Keratinocyte (primary cell): Measurements from ENCODE around the gene SPAG9.

ENCODE experiments used
- EZH2 ChIP-seq: IDR thresholded peaks from one replicate; pipeline ENCODE4 v1.6.1; 2012; ENCODE audit warnings: inconsistent platforms, mild to moderate bottlenecking, low read length, moderate library complexity
- TF ChIP-seq, protein P1 (sequence below), 3 experiments: IDR thresholded peaks in 1 of 3; conservative IDR thresholded peaks in 1 of 3; optimal IDR thresholded peaks in 1 of 3; 2 replicates in 2 of 3; 3 replicates in 1 of 3; pipeline versions ENCODE3 to v1.5.1; 2011; ENCODE audit warnings: low read length in 3 of 3, mild to moderate bottlenecking in 3 of 3, moderate library complexity in 2 of 3, control low read depth in 1 of 3, inconsistent platforms in 1 of 3; ENCODE audit not compliant: insufficient read depth in 2 of 3; ENCODE audit errors: extremely low read depth in 1 of 3

DNA sequence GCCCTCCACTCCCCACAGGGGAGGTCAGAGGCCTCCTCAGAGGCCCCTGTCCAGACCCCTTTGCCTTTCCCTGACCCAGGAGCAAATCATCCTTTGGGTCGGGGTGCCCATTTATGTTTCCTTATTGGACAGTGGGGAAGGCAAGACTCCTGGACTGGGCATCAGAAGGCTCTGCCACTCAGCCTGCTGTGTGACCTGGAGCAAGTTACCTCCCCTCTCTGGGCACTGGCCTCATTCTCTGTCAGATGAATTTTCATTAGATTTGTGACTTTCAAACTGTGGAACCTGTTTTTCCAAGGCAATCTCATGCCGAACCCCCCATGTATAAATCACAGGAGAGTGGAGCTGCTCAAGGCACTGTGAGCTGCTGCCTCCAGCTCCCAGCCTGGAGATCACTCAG is 207.5 kb downstream of the SPAG9 start:
- TF ChIP-seq, protein P1, sequence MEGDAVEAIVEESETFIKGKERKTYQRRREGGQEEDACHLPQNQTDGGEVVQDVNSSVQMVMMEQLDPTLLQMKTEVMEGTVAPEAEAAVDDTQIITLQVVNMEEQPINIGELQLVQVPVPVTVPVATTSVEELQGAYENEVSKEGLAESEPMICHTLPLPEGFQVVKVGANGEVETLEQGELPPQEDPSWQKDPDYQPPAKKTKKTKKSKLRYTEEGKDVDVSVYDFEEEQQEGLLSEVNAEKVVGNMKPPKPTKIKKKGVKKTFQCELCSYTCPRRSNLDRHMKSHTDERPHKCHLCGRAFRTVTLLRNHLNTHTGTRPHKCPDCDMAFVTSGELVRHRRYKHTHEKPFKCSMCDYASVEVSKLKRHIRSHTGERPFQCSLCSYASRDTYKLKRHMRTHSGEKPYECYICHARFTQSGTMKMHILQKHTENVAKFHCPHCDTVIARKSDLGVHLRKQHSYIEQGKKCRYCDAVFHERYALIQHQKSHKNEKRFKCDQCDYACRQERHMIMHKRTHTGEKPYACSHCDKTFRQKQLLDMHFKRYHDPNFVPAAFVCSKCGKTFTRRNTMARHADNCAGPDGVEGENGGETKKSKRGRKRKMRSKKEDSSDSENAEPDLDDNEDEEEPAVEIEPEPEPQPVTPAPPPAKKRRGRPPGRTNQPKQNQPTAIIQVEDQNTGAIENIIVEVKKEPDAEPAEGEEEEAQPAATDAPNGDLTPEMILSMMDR (optimal IDR thresholded peaks at IDR 0.05 in 1 of 3, IDR thresholded peaks at IDR 0.05 in 1 of 3, conservative IDR thresholded peaks at IDR 0.05 in 1 of 3; ENCODE audit: extremely low read depth in 1 of 3, insufficient read depth in 2 of 3, low read length in 3 of 3) = no peak
- no peak for TF ChIP-seq EZH2
